Measurements from ENCODE around the gene ACIN1. TPM values are rescaled to one million over a fixed set of nuclear protein-coding genes. Genes with fewer than 3 reads are reported as not detected.

Gene ACIN1
- total RNA-seq, 1 donor from 2014 or later, result 83.4 TPM

GRCh38 chr14:23086565-23086964 lies 8.4 kb downstream of the ACIN1 start:
- Histone ChIP-seq H3K27me3 (ENCODE audit: control insufficient read depth, insufficient read depth, low read length) (no peaks in the 10 kb centered on the region), H3K36me3 (ENCODE audit: control insufficient read depth, insufficient read depth, low read length) (peaks cover 1% of the 10 kb centered on the region), H3K4me3 (ENCODE audit: low read depth, low read length) (no peak overlapping the region)
- DNase-seq (ENCODE audit: low read depth), result no peak
- TF ChIP-seq CTCF (IDR thresholded peaks at IDR 0.05; ENCODE audit: insufficient read depth, low read length, poor library complexity, severe bottlenecking), result no peak

- H3K4me3 ChIP-seq (ENCODE audit: low read depth, low read length), result no peak overlapping the region
- H3K36me3 ChIP-seq (ENCODE audit: control insufficient read depth, insufficient read depth, low read length), result peaks cover 1% of the 10 kb centered on the region
- no peak for DNase-seq (ENCODE audit: low read depth)
- H3K27me3 ChIP-seq (ENCODE audit: control insufficient read depth, insufficient read depth, low read length), result no peaks in the 10 kb centered on the region
- no peak for TF ChIP-seq CTCF (IDR thresholded peaks at IDR 0.05; ENCODE audit: insufficient read depth, low read length, poor library complexity, severe bottlenecking)
Measured at GRCh38 chr14:23085458-23085857, 9.5 kb downstream of the ACIN1 start.

- H3K4me3 ChIP-seq (ENCODE audit: low read depth, low read length), result no peak overlapping the region
- DNase-seq (ENCODE audit: low read depth), result no peak
- no peaks in the 10 kb centered on the region for H3K27me3 ChIP-seq (ENCODE audit: control insufficient read depth, insufficient read depth, low read length)
- H3K36me3 ChIP-seq (ENCODE audit: control insufficient read depth, insufficient read depth, low read length), result peaks cover 8% of the 10 kb centered on the region
- no peak for TF ChIP-seq CTCF (IDR thresholded peaks at IDR 0.05; ENCODE audit: insufficient read depth, low read length, poor library complexity, severe bottlenecking)
Measured at GRCh38 chr14:23080474-23080873, 14.5 kb downstream of the ACIN1 start.

- no peak for DNase-seq (ENCODE audit: low read depth)
- Histone ChIP-seq H3K27me3 (ENCODE audit: control insufficient read depth, insufficient read depth, low read length) (no peaks in the 10 kb centered on the region), H3K4me3 (ENCODE audit: low read depth, low read length) (no peak overlapping the region), H3K36me3 (ENCODE audit: control insufficient read depth, insufficient read depth, low read length) (peaks cover 9% of the 10 kb centered on the region)
- TF ChIP-seq CTCF (IDR thresholded peaks at IDR 0.05; ENCODE audit: insufficient read depth, low read length, poor library complexity, severe bottlenecking), result no peak
Measured at GRCh38 chr14:23079716-23080115, 15.2 kb downstream of the ACIN1 start.

- peaks cover 9% of the 10 kb centered on the region for H3K36me3 ChIP-seq (ENCODE audit: control insufficient read depth, insufficient read depth, low read length)
- peak; percentile 88 for DNase-seq (ENCODE audit: low read depth)
- H3K27me3 ChIP-seq (ENCODE audit: control insufficient read depth, insufficient read depth, low read length), result no peaks in the 10 kb centered on the region
- no peak for TF ChIP-seq CTCF (IDR thresholded peaks at IDR 0.05; ENCODE audit: insufficient read depth, low read length, poor library complexity, severe bottlenecking)
- H3K4me3 ChIP-seq (ENCODE audit: low read depth, low read length), result no peak overlapping the region
Measured at GRCh38 chr14:23078692-23079116, 16.2 kb downstream of the ACIN1 start.

GRCh38 chr14:23077962-23078361 lies 17.0 kb downstream of the ACIN1 start:
- TF ChIP-seq CTCF (IDR thresholded peaks at IDR 0.05; ENCODE audit: insufficient read depth, low read length, poor library complexity, severe bottlenecking), result no peak
- peaks cover 9% of the 10 kb centered on the region for H3K36me3 ChIP-seq (ENCODE audit: control insufficient read depth, insufficient read depth, low read length)
- no peak overlapping the region for H3K4me3 ChIP-seq (ENCODE audit: low read depth, low read length)
- no peak for DNase-seq (ENCODE audit: low read depth)
- no peaks in the 10 kb centered on the region for H3K27me3 ChIP-seq (ENCODE audit: control insufficient read depth, insufficient read depth, low read length)

All from kidney epithelial cell (primary cell).